Frontal cortex (tissue), 4 donors: ENCODE data around the gene ETHE1. TPM values are rescaled to one million over a fixed set of nuclear protein-coding genes. Genes with fewer than 3 reads are reported as not detected.
A peak's percentile ranks its signal among the peaks of the same experiment; 100 is the strongest.

Experiments used
- DNase-seq, 2 donors: peaks; one replicate each; pipeline ENCODE4 v3.0.0; 2012; ENCODE audit warnings: low spot score in 2 of 2
- FAIRE-seq: peaks from 2 replicates; lab custom pipeline; 2012; peaks lifted over from hg19 to GRCh38; lab: Jason Lieb, UNC
- total RNA-seq: library from RNA; depleted of rRNA; stranded (reverse); fragments of >200 nt; gene quantifications from one replicate; pipeline ENCODE4 v1.2.3, GENCODE V29; 2014
- donor health status: control.
- donor health status: control.
- donor health status: control.

ETHE1 gene
- 19.2 TPM for total RNA-seq

DNA sequence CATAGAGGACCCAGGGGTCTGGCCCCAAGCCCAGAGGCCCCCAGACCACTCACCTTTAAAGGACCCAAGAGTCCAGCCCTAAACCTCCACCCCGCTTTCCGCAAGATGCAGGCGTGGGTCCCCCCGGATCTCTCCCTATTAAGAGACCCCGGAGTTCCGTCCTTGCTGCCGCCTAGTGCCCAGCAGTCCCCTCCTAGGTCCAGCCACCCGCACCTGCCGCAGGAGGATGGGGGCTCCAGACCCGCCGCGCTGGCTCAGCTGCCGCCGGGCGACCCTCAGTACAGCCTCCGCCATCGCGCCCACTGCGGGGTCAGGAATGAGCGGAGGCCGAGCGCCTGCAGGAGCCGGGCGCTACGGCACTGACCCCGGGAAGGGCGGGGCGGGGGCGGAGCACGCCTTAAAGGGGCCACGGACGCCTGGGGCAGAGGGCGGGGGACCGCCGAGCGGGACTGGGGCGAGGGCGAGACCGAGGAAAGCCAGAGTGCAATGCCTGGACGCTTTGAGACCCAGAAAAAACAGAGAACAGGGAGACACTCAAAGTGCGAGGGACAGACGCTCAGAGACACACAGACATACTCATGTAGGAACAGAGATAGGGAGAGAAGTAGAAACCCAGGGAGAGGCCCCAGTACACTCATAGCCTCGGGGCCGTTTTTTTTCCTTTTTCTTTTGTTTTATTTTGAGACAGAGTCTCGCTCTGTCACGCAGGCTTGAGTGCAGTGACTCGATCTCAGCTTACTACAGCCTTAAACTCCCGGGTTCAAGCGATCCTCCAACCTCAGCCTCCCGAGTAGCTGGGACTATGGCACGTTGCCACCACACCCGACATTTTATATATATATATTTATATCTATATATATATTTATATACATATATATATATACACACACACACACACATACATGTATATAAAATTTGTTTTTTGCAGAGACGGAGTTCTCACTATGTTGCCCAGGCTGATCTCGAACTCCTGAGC is at the start of gene ETHE1:
ETHE1 (minus strand) TSS at position 318 of the 976 bp plus-strand sequence; CDS start at position 294, 24 bp downstream.
- DNase-seq, result peak; percentile 78 to 83
- no peak for FAIRE-seq

GRCh38 chr19:43575955-43576878 is 49.2 kb upstream of the ETHE1 start:
- FAIRE-seq (no peak), DNase-seq (no peak)

- FAIRE-seq, result peak; percentile 97
- peak; percentile 98 to 99 for DNase-seq
Observed at GRCh38 chr19:43575156-43575950, 48.4 kb upstream of the ETHE1 start, which contains the start of the genes PINLYP and XRCC1. Gene PINLYP (plus strand): TSS chr19:43575801. CDS start chr19:43577192, 1,391 bp downstream. Gene XRCC1 (minus strand): TSS chr19:43575527. CDS start chr19:43575458, 69 bp downstream.

GRCh38 chr19:43574424-43575155 is 47.6 kb upstream of the ETHE1 start:
- FAIRE-seq, result no peak
- no peak for DNase-seq

DNA sequence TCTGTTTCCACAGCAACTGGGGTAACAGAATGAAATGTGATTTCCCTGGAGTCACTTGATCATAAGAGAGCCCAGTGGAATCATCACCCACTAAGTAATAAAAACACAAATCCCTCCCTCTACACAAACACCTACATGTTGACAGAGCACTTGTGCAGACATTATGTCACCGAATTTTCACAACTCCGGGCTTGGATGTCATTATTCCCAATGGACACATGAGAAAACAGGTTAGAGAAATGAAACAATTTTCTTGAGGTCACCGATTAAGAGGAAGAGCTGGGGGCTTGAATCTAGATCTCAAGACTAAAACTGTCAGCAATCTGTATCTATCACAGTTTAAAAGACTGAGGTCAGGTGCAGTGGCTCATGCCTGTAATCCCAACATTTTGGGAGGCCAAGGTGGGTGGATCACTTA is 45.2 kb upstream of the ETHE1 start:
- no peak for DNase-seq
- FAIRE-seq, result no peak

GRCh38 chr19:43570174-43570791 is 43.3 kb upstream of the ETHE1 start:
- DNase-seq (no peak), FAIRE-seq (no peak)

- DNase-seq (no peak), FAIRE-seq (no peak)
Observed at GRCh38 chr19:43569657-43570056, 42.7 kb upstream of the ETHE1 start.

- DNase-seq (no peak), FAIRE-seq (no peak)
Observed at GRCh38 chr19:43564800-43565199, 37.8 kb upstream of the ETHE1 start.

DNA sequence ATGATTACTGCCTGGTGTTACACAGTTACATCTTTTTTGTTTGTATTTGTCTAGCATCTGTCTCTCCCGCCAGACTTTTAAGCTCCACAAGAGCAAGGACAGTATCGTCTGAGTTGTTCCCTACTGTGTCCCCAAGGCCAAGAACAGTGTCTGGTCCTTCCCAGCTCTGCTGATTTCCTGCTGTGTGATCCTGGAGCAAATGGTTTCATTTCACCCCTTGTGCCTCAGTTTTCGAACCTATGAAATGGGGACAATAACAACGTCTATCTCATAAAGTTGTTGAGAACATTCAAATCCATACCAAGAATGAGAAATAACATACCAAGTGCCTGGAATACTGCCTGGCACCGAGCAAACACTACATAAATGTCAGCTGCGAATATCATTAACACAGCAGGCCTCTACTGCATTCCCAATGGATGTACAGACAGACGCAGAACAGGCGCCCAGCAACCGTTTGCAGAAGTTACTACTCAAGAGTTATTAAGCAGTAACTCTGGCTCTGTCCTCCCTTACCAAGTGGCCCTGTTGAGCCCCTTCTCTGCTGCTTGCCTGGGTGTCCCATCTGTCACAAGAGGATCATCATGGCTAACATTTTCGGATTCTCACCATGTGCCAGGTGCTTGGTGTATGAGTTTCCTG is 36.9 kb upstream of the ETHE1 start:
- DNase-seq (no peak), FAIRE-seq (no peak)

DNA sequence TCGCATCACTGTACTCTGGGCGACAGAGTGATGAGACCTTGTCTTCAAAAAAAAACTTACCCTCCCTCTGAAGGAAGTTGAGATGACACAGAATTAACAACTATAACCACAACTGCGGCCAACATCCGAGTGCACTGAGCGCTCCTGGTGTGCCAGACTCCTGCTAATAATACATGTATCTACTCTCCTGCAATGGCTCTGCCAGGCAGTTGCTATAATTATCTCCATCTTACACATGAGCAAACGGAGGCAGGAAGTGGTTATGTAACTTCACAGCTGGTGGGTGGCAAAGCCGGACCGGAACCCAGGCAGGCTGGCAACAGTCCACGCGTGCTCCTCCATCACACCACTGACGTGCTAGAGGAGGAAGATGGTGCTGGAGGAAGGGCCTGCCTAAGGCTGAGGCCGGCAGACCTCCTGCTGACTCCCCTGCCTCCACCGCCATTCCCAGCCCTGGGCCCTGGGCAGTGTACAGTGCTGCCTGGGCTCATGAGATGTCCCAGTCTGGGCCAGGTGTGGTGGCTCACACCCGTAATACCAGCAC is 35.8 kb upstream of the ETHE1 start:
- DNase-seq (peak in 1 of 2 donors; percentile 49), FAIRE-seq (no peak)

DNA sequence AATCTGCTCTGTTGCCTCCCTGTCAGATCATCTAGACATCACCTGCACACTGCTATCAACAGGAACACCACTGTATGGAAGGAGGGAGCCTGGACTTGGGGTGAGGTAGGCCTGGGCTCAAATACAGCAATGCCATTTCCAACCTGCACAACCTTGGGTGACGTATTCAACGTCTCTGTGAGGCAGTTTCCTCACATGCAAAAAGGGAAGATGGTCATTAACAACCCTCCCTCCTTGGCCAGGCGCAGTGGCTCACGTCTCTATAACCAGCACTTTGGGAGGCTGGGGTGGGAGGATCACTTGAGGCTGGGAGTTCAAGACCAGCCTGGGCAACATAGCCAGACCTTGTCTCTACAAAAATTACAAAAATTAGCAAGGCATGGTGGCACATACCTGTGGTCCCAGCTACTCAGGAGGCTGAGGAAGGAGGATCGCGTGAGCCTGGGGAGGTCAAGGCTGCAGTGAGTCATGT is 35.3 kb upstream of the ETHE1 start:
- FAIRE-seq (no peak), DNase-seq (no peak)

GRCh38 chr19:43561139-43561970 is 34.4 kb upstream of the ETHE1 start:
- FAIRE-seq (no peak), DNase-seq (no peak)

DNA sequence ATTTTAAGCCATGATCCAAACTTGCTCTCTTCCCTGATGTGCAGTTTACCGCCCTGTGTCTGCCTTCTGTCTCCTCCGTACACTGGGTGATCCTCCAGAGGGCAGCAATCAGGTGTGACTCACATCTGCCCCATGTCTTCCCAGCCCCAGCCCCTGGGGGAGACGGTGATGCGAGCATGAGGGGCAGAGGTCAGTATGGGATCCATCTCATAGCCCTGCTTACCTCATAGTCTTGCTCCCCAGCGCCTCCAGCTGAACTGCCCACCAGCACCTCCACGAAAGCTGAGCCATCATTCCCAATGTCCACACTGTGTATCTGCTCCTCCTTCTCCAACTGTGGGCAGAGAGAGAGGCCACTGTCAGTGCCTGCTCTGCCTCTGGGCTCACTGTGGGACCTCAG is 33.7 kb upstream of the ETHE1 start:
- FAIRE-seq (no peak), DNase-seq (no peak)

- DNase-seq, result peak; percentile 59 to 78
- no peak for FAIRE-seq
Observed at GRCh38 chr19:43555185-43555770, 28.3 kb upstream of the ETHE1 start.

DNA sequence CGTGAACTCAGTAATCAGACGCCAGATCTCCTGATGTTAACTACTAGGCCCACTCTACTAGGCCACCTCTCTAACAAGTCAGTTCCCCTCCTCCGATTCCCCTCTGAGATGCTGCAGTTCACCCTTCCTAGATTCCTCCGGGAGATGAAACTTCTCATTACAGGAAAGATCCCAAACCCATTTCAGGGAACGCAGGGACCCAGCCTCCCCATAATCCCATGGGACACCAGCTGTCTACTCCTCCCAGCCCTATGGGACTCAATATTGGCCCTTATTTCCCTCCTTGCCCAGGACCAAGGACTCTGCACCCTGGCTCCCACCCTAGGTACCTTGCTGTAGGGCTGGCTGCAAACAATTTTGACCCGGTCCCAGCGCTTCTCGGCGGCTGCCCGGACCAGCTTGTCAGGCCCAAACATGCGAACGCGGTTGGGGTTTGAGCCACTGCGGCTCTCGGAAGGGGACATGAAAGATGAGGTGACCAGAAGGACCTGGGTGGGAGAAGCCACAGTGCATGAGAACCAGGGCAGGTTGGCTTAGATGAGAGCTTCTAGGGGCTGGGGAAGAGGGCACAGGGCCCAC is 27.4 kb upstream of the ETHE1 start:
- FAIRE-seq (no peak), DNase-seq (no peak)

DNA sequence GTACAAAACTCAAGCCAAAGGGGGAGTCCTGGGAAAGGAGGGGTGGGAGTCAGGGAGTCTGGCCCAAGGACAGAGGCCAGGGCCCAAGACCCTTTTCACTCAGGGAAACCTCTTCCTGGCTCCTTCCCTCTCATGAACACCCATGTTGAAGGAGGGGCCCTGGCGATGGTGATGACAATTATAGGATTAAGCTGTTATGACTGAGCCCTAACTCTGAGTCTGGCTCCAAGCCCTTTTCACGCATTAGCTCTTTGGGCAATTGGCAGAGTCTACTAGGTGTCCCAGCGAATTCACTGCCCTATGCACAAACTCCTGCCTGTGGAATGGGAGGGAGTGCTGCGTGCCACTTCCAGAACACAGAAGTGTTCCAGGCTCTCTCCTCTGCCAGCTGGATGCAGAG is 26.7 kb upstream of the ETHE1 start:
- FAIRE-seq, result no peak
- DNase-seq, result no peak
